GM12892 (cell line): ENCODE results near the gene SSH2.

Experiments used
- POLR2A ChIP-seq: IDR thresholded peaks from 2 replicates; pipeline ENCODE4 v1.6.1; 2011; ENCODE audit warnings: low read depth, low read length, control low read depth
- POLR2AphosphoS5 ChIP-seq: IDR thresholded peaks from 2 replicates; pipeline ENCODE4 v1.6.1; 2011; ENCODE audit warnings: low read depth, low read length, control low read depth
- TAF1 ChIP-seq: IDR thresholded peaks from 2 replicates; pipeline ENCODE4 v1.6.1; 2011; ENCODE audit warnings: low read depth, mild to moderate bottlenecking, control low read depth, low read length, borderline replicate concordance

DNA sequence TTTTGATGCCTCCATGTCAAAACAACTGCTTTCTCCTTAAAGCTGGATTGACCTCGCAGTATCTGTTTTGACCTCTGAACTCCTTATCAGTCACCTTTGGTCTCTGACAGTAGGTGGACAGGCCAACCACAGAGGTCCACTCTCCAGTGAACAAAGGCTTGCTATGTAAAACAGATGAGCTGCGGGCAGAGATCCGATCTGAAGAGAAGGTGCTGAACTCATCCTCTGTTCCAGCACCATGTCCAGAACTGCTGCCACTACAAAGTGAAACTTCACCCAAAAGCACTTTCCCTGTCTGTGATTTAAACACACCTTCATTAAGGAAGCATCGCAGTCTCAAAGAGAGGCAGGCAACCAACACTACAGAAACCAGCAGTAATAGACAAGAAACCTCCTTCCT, 190.0 kb downstream of the SSH2 start:
- no peak for TF ChIP-seq POLR2AphosphoS5
- TF ChIP-seq POLR2A, result no peak
- TF ChIP-seq TAF1, result no peak
